Nucleus accumbens (tissue), 56 donors: Measurements from ENCODE around the gene NPAS3.

Experiments used
- DNase-seq, 56 donors: peaks; one replicate each; lab custom pipeline; 2025; lab: John Stamatoyannopoulos, UW

NPAS3 gene

GRCh38 chr14:32938719-32939253 lies at the start of gene NPAS3:
Gene NPAS3 (plus strand): TSS chr14:32938879.
- peak in 7 of 56 donors; percentile 39 to 77 (median 67) for DNase-seq

GRCh38 chr14:32896979-32897697 lies 41.5 kb upstream of the NPAS3 start:
- DNase-seq, result peak in 2 of 56 donors; percentile 3 to 53

GRCh38 chr14:32897698-32898064 lies 41.0 kb upstream of the NPAS3 start:
- DNase-seq, result peak in 3 of 56 donors; percentile 9 to 53 (median 13)

GRCh38 chr14:32898876-32899275 lies 39.8 kb upstream of the NPAS3 start:
- DNase-seq, result no peak

GRCh38 chr14:32900547-32900946 lies 38.1 kb upstream of the NPAS3 start:
- no peak for DNase-seq

DNA sequence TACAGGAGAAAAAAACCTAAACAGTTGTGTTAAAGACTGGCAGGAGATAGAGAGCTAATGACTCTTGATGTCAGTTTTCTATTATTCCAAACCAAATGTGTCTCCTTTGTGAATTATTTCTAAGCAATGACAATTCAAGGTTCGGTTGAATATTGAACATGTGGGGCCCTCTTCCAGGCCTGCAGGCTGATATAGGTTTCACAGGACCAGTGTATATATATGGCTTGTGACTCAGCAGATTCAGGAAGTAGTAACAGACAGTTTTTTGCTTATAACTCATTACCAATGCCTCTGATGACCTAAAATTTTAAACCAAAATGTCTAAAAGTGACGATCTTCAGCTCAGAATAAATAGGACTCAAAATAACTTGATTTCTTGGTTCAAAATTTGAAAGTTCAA lies 33.7 kb upstream of the NPAS3 start:
- DNase-seq, result no peak

- DNase-seq, result no peak
Measured at GRCh38 chr14:32906672-32907071, 32.0 kb upstream of the NPAS3 start.

GRCh38 chr14:32908196-32909084 lies 30.2 kb upstream of the NPAS3 start:
- DNase-seq, result no peak

DNA sequence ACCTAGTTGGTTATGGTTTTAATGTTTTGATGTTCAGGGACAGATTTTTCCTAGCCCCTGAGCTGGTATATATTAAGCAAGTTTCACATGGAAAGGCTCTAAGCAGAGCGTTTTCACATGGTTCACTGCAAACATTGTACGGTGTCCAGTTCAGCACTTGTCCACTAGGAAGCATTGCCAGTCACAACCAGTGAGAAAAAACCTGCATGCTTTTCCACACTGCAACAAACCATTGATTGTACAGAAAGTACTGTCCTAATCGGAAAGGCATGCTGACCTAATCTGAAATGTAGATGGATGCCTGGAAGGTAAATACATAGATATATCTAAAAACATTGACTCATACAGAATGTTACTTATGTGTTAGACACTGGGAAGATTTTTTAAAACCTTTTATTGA lies 25.0 kb upstream of the NPAS3 start:
- peak in 5 of 56 donors; percentile 1 to 33 (median 11) for DNase-seq

DNA sequence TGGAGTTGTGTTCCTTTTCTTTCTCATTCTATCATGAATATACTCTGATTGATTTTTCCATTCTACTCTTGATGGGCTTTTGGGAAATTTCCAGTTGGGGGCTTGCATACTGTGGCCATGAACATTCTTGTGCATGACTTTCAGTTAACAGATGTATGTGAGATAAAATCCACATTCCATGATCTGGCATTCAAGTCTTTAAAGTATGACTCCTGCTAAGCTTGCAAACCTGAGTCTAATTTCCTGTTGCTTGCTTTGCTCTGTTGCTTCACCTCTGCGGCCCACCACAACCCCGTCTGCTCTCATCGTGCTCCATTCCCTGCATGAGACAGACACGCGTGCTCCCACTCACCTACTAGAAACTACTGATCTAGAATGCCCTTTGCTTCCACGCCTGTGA lies 24.3 kb upstream of the NPAS3 start:
- no peak for DNase-seq

- no peak for DNase-seq
Measured at GRCh38 chr14:32920696-32921276, 17.9 kb upstream of the NPAS3 start.

GRCh38 chr14:32925439-32925838 lies 13.2 kb upstream of the NPAS3 start:
- DNase-seq, result no peak

- DNase-seq, result peak in 2 of 56 donors; percentile 7 to 42
Measured at GRCh38 chr14:32932302-32932913, 6.3 kb upstream of the NPAS3 start.

GRCh38 chr14:32932914-32933628 lies 5.6 kb upstream of the NPAS3 start:
- DNase-seq, result peak in 35 of 56 donors; percentile 15 to 72 (median 44)

DNA sequence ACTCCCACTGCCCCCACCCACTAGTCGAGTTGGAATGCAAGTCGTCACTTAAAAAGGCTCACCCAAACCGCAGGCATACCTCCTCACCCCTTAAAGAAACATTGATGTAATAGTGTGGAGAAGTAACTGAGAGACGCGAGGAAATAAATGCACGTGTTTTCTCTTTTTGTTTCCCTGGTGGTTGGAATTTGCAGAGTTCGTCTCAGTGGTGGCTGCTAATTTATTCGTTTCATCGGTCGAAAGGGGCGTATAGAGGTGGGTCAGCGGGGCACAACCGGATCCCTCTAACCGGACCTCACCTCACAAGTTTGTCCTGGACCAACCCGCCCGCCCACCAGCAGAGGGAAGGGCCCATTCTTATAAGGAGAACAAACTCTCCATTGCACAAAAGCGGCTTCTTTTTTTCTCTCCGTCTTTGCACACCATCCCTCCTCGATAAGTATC lies 5.0 kb upstream of the NPAS3 start:
- peak in 4 of 56 donors; percentile 45 to 62 (median 56) for DNase-seq

- DNase-seq, result peak in 54 of 56 donors; percentile 24 to 86 (median 67)
Measured at GRCh38 chr14:32934073-32934880, 4.4 kb upstream of the NPAS3 start.

GRCh38 chr14:32934881-32935633 lies 3.6 kb upstream of the NPAS3 start:
- peak in 22 of 56 donors; percentile 24 to 75 (median 47) for DNase-seq
